GM12891 (cell line): ENCODE data around the gene IL10RA.

Experiments used
- PAX5 ChIP-seq: IDR thresholded peaks from 2 replicates; pipeline ENCODE4 v1.6.1; 2011; ENCODE audit warnings: low read length, moderate library complexity, mild to moderate bottlenecking; ENCODE audit not compliant: insufficient read depth, severe bottlenecking
- POLR2A ChIP-seq: IDR thresholded peaks from 2 replicates; pipeline ENCODE4 v1.6.1; 2011; ENCODE audit warnings: low read depth, low read length, control low read depth
- POLR2AphosphoS5 ChIP-seq: IDR thresholded peaks from 2 replicates; pipeline ENCODE4 v1.6.1; 2011; ENCODE audit warnings: low read depth, low read length, control low read depth
- SPI1 ChIP-seq: IDR thresholded peaks from 2 replicates; pipeline ENCODE4 v1.6.1; 2011; ENCODE audit warnings: low read depth, low read length, control low read depth

DNA sequence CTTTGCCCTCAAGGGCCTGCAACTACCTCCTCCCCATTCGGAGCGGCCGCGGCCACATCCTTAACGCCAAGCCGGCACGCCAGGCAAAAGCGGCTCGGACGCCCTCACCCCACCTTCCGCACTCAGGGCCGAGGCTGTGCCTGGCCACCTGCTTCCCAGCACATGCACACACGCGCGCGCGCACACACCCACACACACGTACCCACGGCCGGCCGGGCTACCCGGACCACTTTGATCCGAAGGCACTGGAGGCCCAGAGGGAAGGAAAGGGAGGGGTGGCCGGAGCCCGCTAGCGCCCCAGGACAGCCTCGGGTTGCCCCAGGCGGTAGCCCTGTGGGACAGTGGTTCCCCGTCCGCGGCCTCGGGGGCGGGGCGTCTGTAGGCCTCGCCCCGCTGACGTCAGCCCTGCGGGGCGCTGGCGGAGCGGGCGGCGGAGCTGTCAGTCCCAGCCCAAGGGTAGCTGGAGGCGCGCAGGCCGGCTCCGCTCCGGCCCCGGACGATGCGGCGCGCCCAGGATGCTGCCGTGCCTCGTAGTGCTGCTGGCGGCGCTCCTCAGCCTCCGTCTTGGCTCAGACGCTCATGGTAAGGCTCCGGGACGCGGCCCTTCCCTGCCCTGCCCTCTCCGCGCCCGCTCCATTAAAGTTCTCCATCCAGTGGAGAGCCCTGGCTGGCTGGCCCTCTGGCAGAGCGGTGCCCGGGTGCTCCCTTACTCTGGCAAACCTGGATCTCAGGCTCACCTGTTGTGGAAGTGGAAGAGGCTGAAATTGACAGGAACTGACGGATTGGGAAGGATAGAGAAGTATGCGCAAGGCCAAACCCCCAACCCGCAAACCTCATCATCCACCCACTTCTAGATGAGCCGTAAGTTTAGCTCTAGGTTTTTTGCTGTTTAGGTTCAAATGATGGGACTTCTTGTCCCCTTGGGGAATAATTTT lies at the start of gene IL10RA:
- peak; percentile 93 for TF ChIP-seq POLR2A
- TF ChIP-seq POLR2AphosphoS5, result peak; percentile 90
- no peak for TF ChIP-seq PAX5
- no peak for TF ChIP-seq SPI1
